HCT116 (cell line): ENCODE data around the gene LYSMD1. TPM values are rescaled to one million over a fixed set of nuclear protein-coding genes. Genes with fewer than 3 reads are reported as not detected.

ENCODE experiments used
- ATAC-seq: fragments of 200-7000 bp; cut with Tn5 transposase; 2 replicates; pipeline ENCODE4 v1.9.1; 2020; ENCODE audit warnings: mild to moderate bottlenecking, moderate library complexity
- BruUV-seq: library from RNA; stranded (reverse); fragments of 400-500 nt; replicated peaks from 2 replicates; lab custom pipeline; 2021; lab: Mats Ljungman, UMichigan
- CTCF ChIA-PET: fragments of 300-600 bp; sonication (Branson Sonifier 250); formaldehyde crosslinking; loops from one replicate; lab custom pipeline; 2021; ENCODE audit warnings: antibody characterized with exemption; lab: Charles Lee
- POLR2A ChIA-PET: fragments of 300-600, 350-600 bp; sonication (Branson Sonifier 250); formaldehyde crosslinking; loops from one replicate; lab custom pipeline; 2021; ENCODE audit warnings: antibody characterized with exemption; lab: Charles Lee
- RAD21 ChIA-PET, 2 experiments: fragments of 300-600 bp; sonication (Branson Sonifier 250); formaldehyde crosslinking; loops; one replicate each; lab custom pipeline; 2023; ENCODE audit warnings: low total read pairs in 2 of 2; ENCODE audit not compliant: uncharacterized antibody in 2 of 2, unreplicated experiment in 2 of 2, low non-redundant PET in 1 of 2; lab: Charles Lee
- DNase-seq: peaks from one replicate; pipeline ENCODE4 v3.0.0-alpha.2; 2010; ENCODE audit warnings: low read depth, low spot score
- H2AFZ ChIP-seq: fragments of 200-600 bp; shearing (Covaris generic), sonication (generic); 2 replicates; pipeline ENCODE4 v1.6.1; 2017; ENCODE audit warnings: low read depth, mixed run types, mixed read lengths, antibody characterized with exemption, low read length; ENCODE audit not compliant: poor library complexity, severe bottlenecking
- H3K27ac ChIP-seq: 2 replicates; pipeline ENCODE4 v1.5.1; 2012; ENCODE audit warnings: low read depth, low read length
- H3K27me3 ChIP-seq: fragments of 200-600 bp; sonication (generic); 2 replicates; pipeline ENCODE4 v1.6.1; 2016; ENCODE audit warnings: mixed run types, low read length, mixed read lengths; ENCODE audit not compliant: insufficient read depth
- H3K36me3 ChIP-seq, 2 experiments: fragments of 200-500 bp in 1 of 2; fragments of 200-600 bp in 1 of 2; sonication (Bioruptor generic) in 1 of 2; sonication (generic) in 1 of 2; 2 replicates each; pipeline versions ENCODE4 v1.5.1 to v1.6.1; 2014 to 2016; ENCODE audit warnings: low read length in 2 of 2, inconsistent platforms in 1 of 2, mixed read lengths in 1 of 2, mixed run types in 1 of 2; ENCODE audit not compliant: insufficient read depth in 2 of 2, control insufficient read depth in 1 of 2
- H3K4me1 ChIP-seq, 2 experiments: fragments of 200-600 bp in 1 of 2; sonication (generic) in 1 of 2; 2 replicates each; pipeline versions ENCODE4 v1.5.1 to v1.6.1; 2012 to 2017; ENCODE audit warnings: low read length in 2 of 2, inconsistent platforms in 1 of 2, mild to moderate bottlenecking in 1 of 2, mixed read lengths in 1 of 2, mixed run types in 1 of 2, moderate library complexity in 1 of 2; ENCODE audit not compliant: insufficient read depth in 2 of 2, control insufficient read depth in 1 of 2
- H3K4me2 ChIP-seq: fragments of 200-600 bp; sonication (generic); 2 replicates; pipeline ENCODE4 v1.6.1; 2017; ENCODE audit warnings: mixed run types, low read length, mixed read lengths
- H3K4me3 ChIP-seq, 2 experiments: fragments of 200-600 bp in 1 of 2; sonication (generic) in 1 of 2; replicated peaks in 1 of 2; 2 replicates each; pipeline ENCODE4 v1.5.1; 2011 to 2016; ENCODE audit warnings: low read length in 2 of 2, control low read depth in 1 of 2, low read depth in 1 of 2, mild to moderate bottlenecking in 1 of 2, mixed read lengths in 1 of 2, mixed run types in 1 of 2
- H3K79me2 ChIP-seq: fragments of 200-600 bp; sonication (generic); 2 replicates; pipeline ENCODE4 v1.6.1; 2017; ENCODE audit warnings: mild to moderate bottlenecking, mixed run types, low read length, moderate library complexity, mixed read lengths; ENCODE audit not compliant: insufficient read depth
- H3K9ac ChIP-seq: fragments of 200-600 bp; sonication (generic); 2 replicates; pipeline ENCODE4 v1.6.1; 2016; ENCODE audit warnings: low read length, mixed read lengths
- H3K9me2 ChIP-seq: fragments of 200-600 bp; sonication (generic), shearing (Covaris generic); 2 replicates; pipeline ENCODE4 v1.6.1; 2017; ENCODE audit warnings: mixed run types, mild to moderate bottlenecking, moderate library complexity; ENCODE audit not compliant: insufficient read depth
- H3K9me3 ChIP-seq, 2 experiments: fragments of 200-500 bp in 1 of 2; fragments of 200-600 bp in 1 of 2; sonication (Bioruptor generic) in 1 of 2; sonication (generic) in 1 of 2; 2 replicates each; pipeline ENCODE4 v1.6.1; 2014 to 2017; ENCODE audit warnings: low read length in 2 of 2, mixed read lengths in 2 of 2, inconsistent platforms in 1 of 2, low read depth in 1 of 2, mild to moderate bottlenecking in 1 of 2, mixed run types in 1 of 2, moderate library complexity in 1 of 2; ENCODE audit not compliant: control insufficient read depth in 1 of 2, insufficient read depth in 1 of 2
- H4K20me1 ChIP-seq: fragments of 200-600 bp; sonication (generic), shearing (Covaris generic); 2 replicates; pipeline ENCODE4 v1.6.1; 2017; ENCODE audit warnings: mixed run types, mild to moderate bottlenecking, moderate library complexity; ENCODE audit not compliant: insufficient read depth
- ATF3 ChIP-seq: IDR thresholded peaks from 2 replicates; pipeline ENCODE4 v1.6.1; 2012
- CBX3 ChIP-seq: IDR thresholded peaks from 2 replicates; pipeline ENCODE4 v1.6.1; 2012; ENCODE audit warnings: low read depth
- CEBPB ChIP-seq: IDR thresholded peaks from 2 replicates; pipeline ENCODE4 v1.6.1; 2012; ENCODE audit warnings: low read depth
- CTCF ChIP-seq, 3 experiments: fragments of 200-600 bp in 1 of 3; sonication (generic) in 1 of 3; IDR thresholded peaks in 2 of 3; conservative IDR thresholded peaks in 1 of 3; 2 replicates each; pipeline ENCODE4 v1.5.1; 2012 to 2017; ENCODE audit warnings: low read depth in 2 of 3, low read length in 2 of 3, antibody characterized with exemption in 1 of 3, borderline replicate concordance in 1 of 3, control low read depth in 1 of 3, mild to moderate bottlenecking in 1 of 3, mixed read lengths in 1 of 3, mixed run types in 1 of 3, moderate library complexity in 1 of 3; ENCODE audit not compliant: insufficient read depth in 1 of 3
- EGR1 ChIP-seq: IDR thresholded peaks from 2 replicates; pipeline ENCODE4 v1.6.1; 2012; ENCODE audit warnings: low read depth
- ELF1 ChIP-seq: IDR thresholded peaks from 2 replicates; pipeline ENCODE4 v1.6.1; 2012; ENCODE audit warnings: low read depth, borderline replicate concordance
- EZH2 ChIP-seq: fragments of 200-600 bp; sonication (generic); IDR thresholded peaks from 2 replicates; pipeline ENCODE4 v1.6.1; 2017; ENCODE audit warnings: antibody characterized with exemption, mixed run types
- EZH2phosphoT487 ChIP-seq: fragments of 200-600 bp; IDR thresholded peaks from 2 replicates; pipeline ENCODE4 v1.6.1; 2018; ENCODE audit warnings: antibody characterized with exemption, borderline replicate concordance
- FOSL1 ChIP-seq: IDR thresholded peaks from 2 replicates; pipeline ENCODE4 v1.6.1; 2012; ENCODE audit warnings: low read depth
- JUND ChIP-seq: IDR thresholded peaks from 2 replicates; pipeline ENCODE4 v1.6.1; 2012
- MAX ChIP-seq: IDR thresholded peaks from 2 replicates; pipeline ENCODE4 v1.6.1; 2012
- POLR2A ChIP-seq: IDR thresholded peaks from 2 replicates; pipeline ENCODE4 v1.7.0; 2011; ENCODE audit warnings: borderline replicate concordance; ENCODE audit not compliant: insufficient read depth, insufficient read length; ENCODE audit errors: extremely low read depth
- POLR2AphosphoS5 ChIP-seq: IDR thresholded peaks from 2 replicates; pipeline ENCODE4 v1.6.1; 2011; ENCODE audit warnings: mild to moderate bottlenecking, low read depth, low read length, moderate library complexity
- REST ChIP-seq: IDR thresholded peaks from 2 replicates; pipeline ENCODE4 v1.6.1; 2012; ENCODE audit warnings: low read depth
- SIN3A ChIP-seq: IDR thresholded peaks from 2 replicates; pipeline ENCODE4 v1.6.1; 2012; ENCODE audit warnings: low read depth
- SP1 ChIP-seq: IDR thresholded peaks from 2 replicates; pipeline ENCODE4 v1.6.1; 2012; ENCODE audit warnings: low read depth
- SRF ChIP-seq: IDR thresholded peaks from 2 replicates; pipeline ENCODE4 v1.6.1; 2012; ENCODE audit warnings: low read depth
- YY1 ChIP-seq: IDR thresholded peaks from 2 replicates; pipeline ENCODE4 v1.6.1; 2011; ENCODE audit warnings: low read length, low read depth, moderate library complexity, mild to moderate bottlenecking; ENCODE audit not compliant: insufficient replicate concordance; ENCODE audit errors: extremely low read depth
- ZBTB33 ChIP-seq: IDR thresholded peaks from 2 replicates; pipeline ENCODE4 v1.6.1; 2011; ENCODE audit warnings: mild to moderate bottlenecking, low read length, moderate library complexity; ENCODE audit not compliant: insufficient replicate concordance; ENCODE audit errors: extremely low read depth
- ZNF274 ChIP-seq: fragments of 200-500 bp; sonication (Bioruptor generic); IDR thresholded peaks from 2 replicates; pipeline ENCODE4 v1.6.1; 2014; ENCODE audit warnings: mild to moderate bottlenecking, low read depth, low read length, inconsistent platforms
- intact Hi-C: fragments of 100-400 bp; cut with micrococcal nuclease; formaldehyde crosslinking; loops from 2 replicates; pipeline ENCODE4 v1.10.0; 2022
- total RNA-seq: library from RNA; stranded (reverse); gene quantifications from one replicate; pipeline ENCODE4 v1.2.1, GENCODE V29; 2021; ENCODE audit not compliant: unreplicated experiment

Gene LYSMD1
- total RNA-seq, 1 experiment from 2014 or later = 5.0 TPM

- H3K4me2 ChIP-seq = no peak overlapping the region
- POLR2A ChIA-PET = no interaction called here
- DNase-seq (no peak), ATAC-seq (no peak)
- H3K27ac ChIP-seq = no peak overlapping the region
- H3K36me3 ChIP-seq = peaks cover 0 to 9% of the 10 kb centered on the region in 2 experiments; a peak in 2 of 4 replicates
- no peak overlapping the region for H2AFZ ChIP-seq
- H3K9me3 ChIP-seq = no peaks in the 10 kb centered on the region
- no peaks in the 10 kb centered on the region for H3K79me2 ChIP-seq
- RAD21 ChIA-PET = no interaction called here
- CTCF ChIA-PET = interaction anchor here (5.8 kb wide), 1 partner anchor 58 kb away, joined by 63 read pairs; no protein-coding TSS in a partner anchor
- H3K4me3 ChIP-seq = no peak overlapping the region
- H3K4me1 ChIP-seq = peaks cover 2 to 6% of the 10 kb centered on the region in 2 experiments; a peak in 3 of 4 replicates
- H3K27me3 ChIP-seq = no peaks in the 10 kb centered on the region
- intact Hi-C loops = no loop called here
- no peaks in the 10 kb centered on the region for H3K9me2 ChIP-seq
- TF ChIP-seq SIN3A = no peak
- TF ChIP-seq POLR2A = no peak
- TF ChIP-seq REST = no peak
- no peak for TF ChIP-seq CBX3
- TF ChIP-seq YY1 = no peak
- TF ChIP-seq CEBPB = no peak
- no peak for TF ChIP-seq SP1
- no peak for TF ChIP-seq MAX
- no peak for TF ChIP-seq POLR2AphosphoS5
- no peak for TF ChIP-seq EZH2phosphoT487
- no peak for TF ChIP-seq ZNF274
- TF ChIP-seq ATF3 = no peak
- no peak for TF ChIP-seq JUND
- no peak for TF ChIP-seq EZH2
- no peak for TF ChIP-seq CTCF (IDR thresholded peaks at IDR 0.05 in 2 of 3, conservative IDR thresholded peaks at IDR 0.05 in 1 of 3; ENCODE audit: borderline replicate concordance in 1 of 3, insufficient read depth in 1 of 3, low read depth in 2 of 3, low read length in 2 of 3)
- no peak for TF ChIP-seq SRF
- TF ChIP-seq EGR1 = no peak
- no peak for TF ChIP-seq FOSL1
- TF ChIP-seq ELF1 = no peak
- TF ChIP-seq ZBTB33 = no peak
- TF ChIP-seq, all 23 proteins: peak for 0
- BruUV-seq = no TSS peak
- Histone ChIP-seq H4K20me1 (no peaks in the 10 kb centered on the region), H3K9ac (no peak overlapping the region)
Observed at GRCh38 chr1:151158326-151158725, 7.4 kb downstream of the LYSMD1 start.
